ENCODE data around the gene IL10RA.

GRCh38 chr11:117976445-117976844, 9.7 kb upstream of the IL10RA start:
- TF ChIP-seq POLR2A (IDR thresholded peaks at IDR 0.05) (no peak), CTCF (IDR thresholded peaks at IDR 0.05) (no peak)
